ENCODE measurements around the gene BPGM.

DNA sequence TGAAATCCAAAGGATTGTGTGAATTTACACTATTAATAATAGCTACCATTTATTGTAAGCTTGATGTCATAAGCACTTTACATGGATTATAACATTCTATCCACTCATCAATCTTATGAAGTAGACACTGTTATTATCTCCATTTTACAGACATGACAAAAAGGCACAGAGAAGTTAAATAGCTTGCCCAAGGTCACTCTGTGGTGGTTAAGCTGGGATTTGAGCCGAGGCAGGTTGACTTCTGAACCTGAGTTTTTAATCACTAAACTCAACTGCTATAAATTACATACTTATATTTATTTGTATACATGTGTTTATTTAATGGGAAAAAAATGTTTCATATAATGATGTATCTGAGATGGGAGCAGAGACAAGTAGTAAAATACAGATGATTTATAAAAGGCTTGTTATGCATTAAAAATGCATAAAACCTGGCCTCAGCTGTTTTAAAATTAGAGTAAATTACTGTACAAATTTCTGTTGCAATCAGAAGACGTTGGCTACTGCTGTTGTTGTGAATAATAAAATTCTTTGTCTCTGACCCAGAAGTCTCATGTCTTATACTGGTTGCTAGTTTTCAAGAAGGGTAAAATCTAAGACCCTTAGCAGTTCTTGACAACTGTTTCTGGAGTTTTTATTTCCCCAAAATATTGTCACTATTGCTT lies 71.7 kb downstream of the BPGM start:
- no peak for TF ChIP-seq CTCF (IDR thresholded peaks at IDR 0.05)
- TF ChIP-seq POLR2A (IDR thresholded peaks at IDR 0.05): no peak

All from heart left ventricle (tissue), 13 donors.